NB4 (cell line): Measurements from ENCODE around the gene ISYNA1.

Experiments
- DNase-seq: peaks from one replicate; pipeline ENCODE4 v3.0.0; 2010; ENCODE audit warnings: low read depth
- H3K4me3 ChIP-seq: one replicate; pipeline ENCODE4 v1.5.1; 2011; ENCODE audit warnings: mild to moderate bottlenecking, low read depth, low read length, moderate library complexity
- CTCF ChIP-seq: IDR thresholded peaks from one replicate; pipeline ENCODE4 v1.5.1; 2012; ENCODE audit warnings: low read depth, low read length
- MAX ChIP-seq: IDR thresholded peaks from 2 replicates; pipeline ENCODE4 v1.6.1; 2011; ENCODE audit warnings: low read depth, low read length
- MYC ChIP-seq: IDR thresholded peaks from 2 replicates; pipeline ENCODE4 v1.6.1; 2011; ENCODE audit warnings: low read depth, low read length
- POLR2A ChIP-seq: IDR thresholded peaks from 2 replicates; pipeline ENCODE4 v1.6.1; 2011; ENCODE audit warnings: mild to moderate bottlenecking; ENCODE audit not compliant: insufficient read length; ENCODE audit errors: extremely low read depth

Gene ISYNA1

GRCh38 chr19:18433735-18434398 is 4.1 kb downstream of the ISYNA1 start:
- no peak overlapping the region for H3K4me3 ChIP-seq
- TF ChIP-seq CTCF, result no peak
- TF ChIP-seq POLR2A, result no peak
- TF ChIP-seq MAX, result no peak
- no peak for TF ChIP-seq MYC
- DNase-seq, result no peak

DNA sequence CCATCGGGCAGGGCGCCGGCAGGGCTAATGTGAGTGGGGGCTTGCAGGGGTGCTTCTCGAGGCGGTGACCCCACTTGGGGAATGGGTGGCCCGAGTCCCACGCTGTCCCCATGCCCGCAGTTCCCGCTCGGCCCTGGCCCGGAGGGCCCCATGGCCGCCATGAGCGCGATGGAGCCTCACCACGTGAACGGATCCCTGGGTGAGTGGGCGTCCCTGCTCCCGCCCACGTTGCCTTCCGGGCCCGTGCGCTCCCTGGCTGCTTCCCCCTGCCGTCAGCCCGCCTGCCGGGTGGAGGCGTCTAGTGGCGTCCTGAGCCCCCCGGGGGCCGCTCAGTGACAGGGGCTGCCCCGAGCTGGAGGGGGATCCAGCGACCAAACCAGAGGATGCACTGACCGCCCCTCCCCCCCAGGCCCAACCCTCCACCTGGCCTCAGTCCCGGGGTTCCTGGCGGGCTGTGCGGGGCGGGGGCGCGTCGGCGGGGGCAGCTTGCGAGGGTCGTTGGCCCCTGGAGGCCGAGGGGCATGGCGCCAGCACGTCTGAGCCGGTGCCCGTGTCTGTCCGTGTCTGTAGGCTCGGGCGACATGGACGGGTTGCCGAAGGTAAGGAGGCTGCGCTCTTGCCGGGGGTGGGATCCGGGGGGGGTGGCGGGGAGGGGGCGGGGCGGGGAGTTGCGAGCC is 4.8 kb downstream of the ISYNA1 start:
- TF ChIP-seq MYC, result no peak
- TF ChIP-seq POLR2A, result no peak
- TF ChIP-seq CTCF, result no peak
- TF ChIP-seq MAX, result no peak
- no peak for DNase-seq
- no peak overlapping the region for H3K4me3 ChIP-seq

DNA sequence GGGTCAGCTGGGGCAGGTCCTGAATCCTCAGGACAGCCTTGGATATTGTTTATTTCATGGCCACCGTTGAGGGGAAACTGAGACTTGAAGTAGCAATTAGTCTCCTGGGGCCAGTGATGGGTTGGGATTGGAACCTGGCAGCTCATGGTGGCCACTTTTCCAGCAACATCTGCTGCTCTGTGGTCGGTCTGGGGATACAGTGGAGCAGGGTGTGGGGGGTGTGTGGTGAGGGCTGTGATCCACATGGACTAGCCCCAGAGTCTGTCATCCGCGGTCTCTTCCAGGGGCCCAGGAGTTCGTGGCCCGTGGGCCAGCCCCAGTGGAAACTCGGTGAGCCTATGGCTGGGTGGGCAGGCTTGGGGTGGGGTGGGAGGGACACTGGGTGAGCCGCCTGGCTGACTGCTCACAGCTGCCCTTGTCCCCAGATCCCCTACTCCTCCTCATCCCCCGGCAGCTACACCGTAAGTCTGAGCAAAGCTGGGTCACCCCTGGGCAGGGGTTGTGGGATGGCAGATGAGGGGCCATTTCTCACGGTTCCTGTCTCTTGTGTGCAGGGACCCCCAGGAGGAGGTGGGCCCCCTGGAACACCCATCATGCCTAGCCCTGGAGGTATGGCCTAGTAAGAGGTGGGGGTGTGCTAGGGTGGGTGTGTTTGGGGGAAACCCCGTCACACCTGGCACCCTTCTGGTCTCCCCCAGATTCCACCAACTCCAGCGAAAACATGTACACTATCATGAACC is 5.5 kb downstream of the ISYNA1 start:
- DNase-seq, result no peak
- TF ChIP-seq CTCF, result no peak
- TF ChIP-seq MAX, result no peak
- no peak for TF ChIP-seq MYC
- TF ChIP-seq POLR2A, result no peak
- H3K4me3 ChIP-seq, result no peak overlapping the region

GRCh38 chr19:18431351-18432197 is 6.4 kb downstream of the ISYNA1 start:
- TF ChIP-seq MAX (no peak), POLR2A (no peak), CTCF (no peak), MYC (no peak)
- DNase-seq, result peak; percentile 6
- no peak overlapping the region for H3K4me3 ChIP-seq

- TF ChIP-seq MYC, result no peak
- no peak for TF ChIP-seq MAX
- no peak for TF ChIP-seq POLR2A
- no peak for TF ChIP-seq CTCF
- no peak overlapping the region for H3K4me3 ChIP-seq
- DNase-seq, result no peak
These were observed 7.4 kb downstream of the ISYNA1 start for GRCh38 chr19:18430417-18431144.
